GM18511 (cell line): ENCODE measurements around the gene CREBL2.
"Not testable (repeated sequence)": the region's sequence is repeated elsewhere in the genome, so short reads cannot be mapped to it uniquely, and the experiment has no call there.

ENCODE experiments used
- ATAC-seq: cut with Tn5 transposase; IDR thresholded peaks from one replicate; pipeline ENCODE4 v1.9.1; 2021; ENCODE audit warnings: mild to moderate bottlenecking, moderate library complexity; ENCODE audit not compliant: unreplicated experiment

The CREBL2 gene, protein sequence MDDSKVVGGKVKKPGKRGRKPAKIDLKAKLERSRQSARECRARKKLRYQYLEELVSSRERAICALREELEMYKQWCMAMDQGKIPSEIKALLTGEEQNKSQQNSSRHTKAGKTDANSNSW

DNA sequence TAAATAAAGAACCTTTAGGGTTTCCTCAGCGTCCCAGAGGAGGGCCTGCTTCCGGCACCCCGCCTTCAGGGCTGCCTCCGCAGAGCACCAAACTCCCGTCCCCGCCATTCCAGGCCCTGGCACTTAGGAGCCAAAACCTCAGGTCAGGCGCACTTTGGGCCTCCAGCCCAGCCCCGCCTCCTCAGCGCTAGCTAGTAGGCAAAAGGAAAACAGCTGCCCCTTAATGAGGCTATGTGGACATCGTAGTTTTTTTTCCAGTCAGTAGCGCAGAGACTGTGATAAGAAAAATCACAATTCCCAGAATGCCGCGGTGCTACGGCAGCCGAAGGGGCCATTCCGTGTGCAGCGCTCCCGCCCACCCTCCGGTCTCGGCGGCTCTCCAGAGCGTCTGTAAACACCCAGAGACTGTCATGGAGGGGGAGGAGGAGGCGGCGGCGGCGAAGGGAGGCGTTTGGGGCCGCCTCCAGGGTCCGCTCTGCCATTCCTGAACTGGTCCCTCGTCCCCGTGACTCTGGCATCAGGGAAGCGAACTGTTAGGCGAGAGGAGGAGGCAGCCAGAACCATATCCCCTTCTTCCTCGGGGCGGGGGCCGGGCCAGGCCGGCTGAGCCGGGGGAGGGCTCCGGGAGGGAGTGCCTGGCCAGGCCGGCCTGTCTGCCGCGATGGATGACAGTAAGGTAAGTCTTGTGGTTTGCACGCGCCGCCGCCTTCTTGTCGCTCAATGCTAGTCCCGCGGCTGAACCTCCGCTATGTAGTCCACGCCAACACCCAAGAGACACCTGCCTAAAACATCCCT lies at the start of gene CREBL2:
Gene CREBL2 (plus strand): TSS at position 365 of the 795 bp plus-strand sequence. CDS start 297 bp downstream, at position 662.
- ATAC-seq, result peak; percentile 74

DNA sequence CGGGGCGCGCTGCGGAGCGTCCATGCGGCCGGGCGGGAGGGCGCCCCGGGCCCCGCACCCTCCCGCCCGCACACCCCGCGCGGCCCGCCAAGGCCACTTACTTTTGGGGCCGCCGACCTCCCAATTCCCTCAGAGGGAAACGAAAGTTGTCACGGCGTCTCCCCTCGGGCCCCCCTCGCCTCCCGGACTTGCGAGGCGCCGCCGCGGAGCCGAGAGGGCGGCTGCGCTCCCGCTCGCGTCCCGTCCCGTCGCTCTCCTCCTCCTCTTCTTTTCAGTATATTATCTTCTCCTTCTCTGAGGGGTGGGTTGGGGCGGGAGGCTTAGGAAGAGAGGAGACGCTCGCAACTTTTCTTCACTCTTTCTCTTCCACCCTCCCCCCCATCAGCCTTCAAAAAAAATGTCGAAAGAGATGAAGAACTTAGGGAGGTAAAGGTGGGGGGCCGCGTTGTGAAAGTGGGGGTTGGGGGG lies 49.6 kb upstream of the CREBL2 start:
- ATAC-seq, result no peak

DNA sequence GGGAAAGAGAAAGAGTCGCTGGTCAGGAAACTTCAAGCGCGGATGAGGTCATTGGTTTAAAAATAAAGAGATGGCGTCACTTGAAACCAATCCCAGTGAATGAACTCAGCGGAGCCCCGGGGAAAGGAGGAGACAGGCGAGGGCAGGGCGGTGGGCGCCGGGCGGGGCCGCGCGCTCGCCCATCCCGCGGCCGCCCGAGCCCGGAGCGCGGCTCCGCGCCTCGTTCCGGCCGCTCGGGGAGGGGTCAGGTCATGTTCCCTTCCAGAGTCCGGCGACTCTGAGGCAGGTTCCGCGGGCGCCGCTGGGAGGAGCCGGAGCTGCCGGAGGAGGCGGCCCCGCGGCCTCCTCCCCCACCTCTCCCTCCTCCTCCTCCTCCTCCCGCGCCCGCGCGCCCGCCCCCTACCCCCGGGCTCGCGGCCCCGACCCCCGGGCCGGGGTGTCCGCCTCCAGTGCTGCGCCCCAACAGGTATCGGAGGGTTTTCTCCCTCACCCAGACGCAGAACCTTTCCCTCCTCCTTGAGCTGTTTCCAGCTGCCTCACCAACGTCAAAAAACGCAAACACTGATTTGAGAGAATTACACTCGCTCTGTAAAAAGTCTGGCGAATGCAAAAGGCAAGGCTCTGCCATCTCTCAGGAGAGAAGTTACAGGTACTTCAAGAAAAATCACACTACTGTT lies 49.0 kb upstream of the CREBL2 start, which contains the start of gene DUSP16:
Gene DUSP16 (minus strand): TSS at position 279 of the 677 bp plus-strand sequence. CDS start 41,765 bp downstream, outside the sequence.
- ATAC-seq, result peak; percentile 78

DNA sequence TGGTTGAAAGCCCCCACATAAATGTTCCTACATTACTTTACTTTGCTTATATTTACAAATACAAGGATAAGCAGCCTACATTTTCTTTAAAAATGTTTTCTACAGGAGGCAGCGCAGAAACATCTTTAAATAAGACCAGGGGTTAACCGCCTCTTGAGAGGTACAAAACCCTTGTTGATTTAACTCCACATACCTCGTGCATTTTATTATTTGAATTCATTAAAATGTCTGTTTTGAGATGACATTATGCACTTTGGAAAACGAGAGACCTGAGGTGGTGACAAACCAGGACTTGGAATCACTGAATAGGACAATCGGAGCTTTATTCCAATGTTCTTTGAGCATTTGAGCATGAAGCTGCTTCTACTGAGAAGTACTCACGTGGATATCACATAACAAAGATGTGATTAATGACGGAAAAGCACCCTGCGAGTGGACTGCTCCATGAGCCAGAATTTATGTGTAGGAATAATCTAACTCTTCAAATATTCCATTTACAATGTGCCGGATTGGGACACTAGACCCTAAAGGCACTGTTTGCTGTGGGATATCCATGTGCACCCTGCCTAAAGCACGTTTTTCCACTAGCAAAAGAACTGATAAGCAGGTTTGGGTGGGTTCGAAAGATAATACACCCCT lies 48.3 kb upstream of the CREBL2 start:
- ATAC-seq, result no peak

DNA sequence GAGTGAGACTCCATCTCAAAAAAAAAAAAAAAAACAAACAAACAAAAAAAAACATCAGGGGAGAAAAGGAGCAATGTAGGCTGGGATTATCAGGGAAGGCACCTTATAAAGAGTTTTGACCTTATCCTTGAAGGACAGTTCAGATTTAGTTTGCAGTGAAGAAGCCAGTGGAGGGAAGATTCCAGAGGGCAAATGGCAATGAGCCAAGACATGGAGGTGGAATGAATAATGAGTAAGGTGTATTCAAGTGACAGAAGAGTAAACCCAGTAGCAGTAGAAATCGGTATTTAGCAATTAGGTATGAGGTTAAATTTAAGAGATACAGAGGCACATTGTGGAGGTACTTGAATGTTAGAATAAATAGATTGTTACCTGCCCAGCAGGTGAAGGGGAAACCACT lies 46.8 kb upstream of the CREBL2 start:
- no peak for ATAC-seq

DNA sequence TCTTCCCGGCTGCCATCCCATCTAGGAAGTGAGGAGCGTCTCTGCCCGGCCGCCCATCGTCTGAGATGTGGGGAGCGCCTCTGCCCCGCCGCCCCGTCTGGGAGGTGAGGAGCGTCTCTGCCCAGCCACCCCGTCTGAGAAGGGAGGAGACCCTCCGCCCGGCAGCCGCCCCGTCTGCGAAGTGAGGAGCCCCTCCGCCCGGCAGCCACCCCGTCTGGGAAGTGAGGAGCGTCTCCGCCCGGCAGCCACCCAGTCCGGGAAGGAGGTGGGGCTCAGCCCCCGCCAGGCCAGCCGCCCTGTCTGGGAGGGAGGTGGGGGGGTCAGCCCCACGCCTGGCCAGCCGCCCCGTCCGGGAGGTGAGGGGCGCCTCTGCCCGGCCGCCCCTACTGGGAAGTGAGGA lies 45.7 kb upstream of the CREBL2 start:
- ATAC-seq, result not testable (repeated sequence)

DNA sequence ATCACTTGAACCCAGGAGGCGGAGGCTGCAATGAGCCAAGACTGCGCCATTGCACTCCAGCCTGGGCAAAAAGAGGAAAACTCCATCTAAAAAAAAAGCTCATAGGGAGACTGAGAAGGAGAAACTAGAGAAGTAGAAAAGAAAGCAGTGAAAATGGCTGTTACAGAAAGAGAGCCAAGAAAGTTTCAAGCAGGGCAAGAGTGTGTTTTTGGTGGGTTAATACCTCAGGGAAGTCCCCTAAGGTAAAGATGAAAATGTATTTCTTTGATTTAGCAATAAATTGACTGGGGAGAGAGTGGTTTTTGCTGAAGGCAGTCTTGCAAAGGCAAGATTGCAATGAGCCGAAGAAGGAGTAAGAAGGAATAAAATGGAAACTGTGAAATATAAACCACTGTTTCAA lies 39.0 kb upstream of the CREBL2 start:
- ATAC-seq, result no peak

DNA sequence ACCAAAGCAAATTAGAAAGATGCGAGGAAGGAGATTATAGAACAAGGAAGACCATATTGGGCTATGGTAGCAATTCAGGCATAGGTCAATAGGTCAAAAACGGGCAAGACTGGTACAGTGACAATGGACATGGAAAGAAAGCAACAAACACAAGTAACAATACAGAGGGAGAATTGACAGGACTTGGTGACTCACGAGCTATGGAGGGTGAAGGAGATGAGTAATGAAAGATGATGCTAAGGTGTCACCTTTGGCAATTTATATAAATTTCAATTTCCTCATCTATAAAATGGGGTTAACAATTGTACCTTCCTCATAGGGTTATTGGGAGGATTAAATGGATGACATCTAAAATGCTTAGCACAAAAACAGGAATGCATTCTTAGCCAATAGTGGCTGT lies 33.9 kb upstream of the CREBL2 start:
- ATAC-seq, result no peak

DNA sequence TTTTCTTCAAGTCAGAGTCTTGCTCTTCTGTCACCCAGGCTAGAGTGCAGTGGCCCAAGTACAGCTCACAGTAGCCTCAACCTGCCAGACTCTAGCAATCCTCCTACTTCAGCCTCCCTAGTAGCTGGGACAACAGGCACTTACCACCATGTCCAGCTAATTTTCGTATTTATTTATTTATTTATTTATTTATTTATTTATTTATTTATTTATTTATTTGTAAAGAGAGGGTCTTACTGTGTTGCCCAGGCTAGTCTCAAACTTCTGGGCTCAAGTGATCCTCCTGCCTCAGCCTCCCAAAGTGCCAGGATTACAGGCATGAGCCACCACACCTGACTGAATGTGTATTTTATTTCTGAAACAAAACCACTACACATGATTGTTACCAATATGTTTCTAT lies 31.0 kb upstream of the CREBL2 start:
- not testable (repeated sequence) for ATAC-seq

DNA sequence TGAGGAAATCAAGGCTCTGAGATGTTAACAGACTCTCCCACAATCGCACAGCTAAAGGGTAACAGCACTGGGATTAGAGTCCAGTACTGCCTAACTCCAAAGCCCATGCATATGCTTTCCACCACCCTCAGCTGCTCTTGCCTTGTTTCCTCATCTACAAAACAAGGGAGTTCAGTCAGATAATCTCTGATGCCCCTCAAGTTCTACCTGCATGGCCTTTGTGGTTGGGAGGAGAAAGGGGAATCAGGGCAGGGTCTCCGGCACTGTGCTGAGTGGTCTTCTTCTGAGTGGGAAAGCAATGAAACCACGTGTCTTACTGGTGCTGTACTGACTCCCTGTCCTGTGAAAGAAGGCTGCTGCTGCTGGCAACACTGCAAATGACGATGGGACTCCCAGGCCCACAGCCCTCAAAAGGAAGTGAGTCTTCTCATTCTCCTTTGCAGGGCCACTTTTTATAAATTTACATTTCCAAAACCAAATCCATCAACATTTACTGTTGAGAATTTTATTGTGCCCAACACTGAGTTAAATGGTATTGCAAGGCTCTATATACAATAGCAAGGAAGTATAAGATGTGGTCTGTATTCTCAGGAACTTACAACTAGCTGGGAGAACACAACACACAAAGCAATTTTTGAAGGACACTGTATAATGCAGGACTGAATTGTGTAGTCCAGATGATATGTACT lies 29.3 kb upstream of the CREBL2 start:
- peak; percentile 52 for ATAC-seq

DNA sequence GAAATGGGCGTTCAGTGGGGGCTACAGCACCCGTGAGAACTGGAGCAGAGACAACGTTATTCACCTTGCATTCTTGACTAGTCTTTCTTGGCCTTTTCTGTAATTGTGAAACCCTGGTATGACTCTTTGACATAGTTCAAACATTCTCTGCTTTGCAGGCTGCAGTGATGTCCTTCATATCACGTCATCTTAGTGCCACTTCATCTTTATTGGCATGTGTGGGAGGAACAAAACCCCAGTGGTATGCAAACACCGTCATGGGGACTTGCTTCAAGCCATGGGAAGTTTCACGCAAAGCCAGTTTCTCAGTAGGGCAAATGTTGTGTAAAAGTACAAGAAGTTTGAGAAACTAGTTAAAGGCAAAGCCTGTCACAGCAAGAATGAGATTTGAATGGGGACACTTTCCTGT lies 28.8 kb upstream of the CREBL2 start:
- ATAC-seq, result peak; percentile 93

DNA sequence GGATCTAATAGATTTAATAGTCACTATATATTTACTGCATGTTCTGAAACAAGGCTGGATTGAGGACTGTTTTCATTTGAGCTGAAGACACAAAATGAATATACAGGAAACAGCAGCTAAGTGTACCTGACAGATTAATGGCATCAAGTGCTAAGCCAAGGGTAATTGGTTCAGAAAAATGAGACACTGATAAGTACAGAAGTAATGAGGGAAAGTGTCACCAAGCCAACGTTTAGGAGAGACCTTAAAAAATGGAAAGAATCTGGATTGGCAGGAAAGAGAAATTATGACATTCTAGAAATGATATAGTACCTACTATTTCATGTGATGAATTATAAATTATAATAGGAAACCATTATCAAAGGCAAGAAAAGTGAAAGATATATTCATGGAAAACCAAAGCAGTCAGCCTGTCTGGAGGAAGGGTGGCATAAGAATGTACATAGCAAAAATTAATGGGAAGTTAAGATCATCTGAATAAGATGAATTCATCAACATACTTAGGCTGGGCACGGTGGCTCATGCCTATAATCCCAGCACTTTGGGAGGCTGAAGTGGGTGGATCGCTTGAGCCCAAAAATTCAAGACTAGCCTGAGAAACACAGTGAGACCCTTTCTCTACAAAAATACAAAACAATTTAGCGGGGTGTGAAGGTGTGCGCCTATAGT lies 28.0 kb upstream of the CREBL2 start:
- no peak for ATAC-seq

DNA sequence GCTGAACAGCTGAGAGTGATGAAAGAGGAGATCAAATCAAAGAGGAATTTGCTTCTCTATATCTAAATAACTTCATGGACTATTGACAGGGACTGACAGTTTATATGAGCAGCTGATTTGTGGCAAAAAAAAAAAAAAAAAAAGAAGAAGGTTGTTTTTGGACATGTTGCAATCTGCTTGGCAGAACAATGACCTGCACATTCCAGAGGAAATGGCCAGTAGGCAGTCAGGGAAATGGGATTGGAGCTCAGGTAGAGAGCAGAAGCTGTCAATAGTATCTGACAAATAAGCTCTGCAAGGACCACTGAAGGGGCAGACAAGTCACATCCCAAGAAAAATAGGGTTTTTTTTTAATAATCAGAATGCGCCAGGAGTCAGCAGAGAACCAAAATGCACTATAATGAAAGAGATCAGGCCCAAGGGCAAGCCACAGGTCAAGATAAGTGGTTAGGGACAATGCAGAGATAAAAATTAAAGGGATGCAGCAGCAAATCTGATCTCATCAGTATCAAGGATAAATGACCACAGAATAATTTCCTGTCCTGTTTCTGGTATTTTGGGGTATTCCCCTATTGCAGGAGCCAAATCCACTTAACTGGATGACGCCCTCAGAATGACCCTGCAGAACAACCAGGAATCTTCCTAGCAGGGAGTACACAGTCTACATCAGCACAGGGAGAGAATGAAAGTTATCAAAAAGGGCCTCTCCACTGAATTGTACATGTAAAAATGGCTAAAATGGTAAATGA lies 26.4 kb upstream of the CREBL2 start:
- no peak for ATAC-seq

DNA sequence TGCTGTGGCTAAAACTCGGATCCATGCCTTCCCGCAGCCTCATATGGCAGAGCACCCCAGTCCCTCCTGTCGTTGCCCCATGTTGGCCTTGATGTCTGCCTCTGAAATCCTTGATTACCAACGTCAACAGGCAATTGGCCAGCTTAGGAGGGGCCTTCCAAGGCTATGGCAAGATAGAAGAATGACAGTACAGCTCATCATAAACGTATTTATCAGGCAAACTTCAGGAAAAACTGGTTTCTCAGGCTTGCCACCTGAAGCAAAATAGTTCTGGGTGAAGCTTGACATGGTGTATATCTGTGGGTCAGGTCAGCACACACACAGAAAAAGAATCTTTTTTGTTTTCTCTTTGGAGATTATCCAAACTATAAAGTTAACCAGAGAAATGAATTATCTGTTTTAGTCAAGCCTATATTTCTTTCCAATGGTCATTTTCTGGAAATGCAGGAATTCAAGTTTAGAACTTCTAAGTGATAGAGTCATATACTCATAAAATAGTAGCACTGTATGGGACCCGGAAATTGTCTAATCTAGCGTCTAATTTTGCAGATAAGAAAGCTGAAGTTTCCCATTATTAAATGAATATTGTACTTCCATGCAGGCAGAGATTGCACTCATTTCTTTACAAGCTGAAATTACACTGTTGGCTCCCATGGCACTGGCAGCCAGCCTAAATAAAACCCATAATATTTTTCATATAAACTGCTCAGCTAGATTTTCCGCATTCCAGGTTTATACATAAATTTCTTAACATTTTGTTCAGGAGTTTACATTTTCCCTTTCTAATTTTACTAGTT lies 24.6 kb upstream of the CREBL2 start:
- no peak for ATAC-seq

DNA sequence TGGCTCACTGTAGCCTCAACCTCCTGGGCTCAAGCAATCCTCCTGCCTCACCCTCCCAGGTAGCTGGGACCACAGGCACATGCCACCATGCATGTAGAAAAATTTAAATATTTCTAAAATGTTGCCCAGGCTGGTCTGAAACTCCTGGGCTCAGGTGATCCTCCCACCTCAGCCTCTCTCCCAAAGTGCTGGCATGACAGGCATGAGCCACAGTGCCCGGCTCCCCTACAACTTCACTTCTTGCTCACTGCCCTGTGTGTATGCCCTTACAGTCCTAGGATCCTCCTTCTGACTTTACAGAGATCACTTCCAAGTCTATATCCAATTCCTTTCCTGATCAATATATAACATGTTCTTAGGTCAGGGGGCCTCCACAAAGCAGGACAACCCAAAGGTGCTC lies 23.8 kb upstream of the CREBL2 start:
- no peak for ATAC-seq

DNA sequence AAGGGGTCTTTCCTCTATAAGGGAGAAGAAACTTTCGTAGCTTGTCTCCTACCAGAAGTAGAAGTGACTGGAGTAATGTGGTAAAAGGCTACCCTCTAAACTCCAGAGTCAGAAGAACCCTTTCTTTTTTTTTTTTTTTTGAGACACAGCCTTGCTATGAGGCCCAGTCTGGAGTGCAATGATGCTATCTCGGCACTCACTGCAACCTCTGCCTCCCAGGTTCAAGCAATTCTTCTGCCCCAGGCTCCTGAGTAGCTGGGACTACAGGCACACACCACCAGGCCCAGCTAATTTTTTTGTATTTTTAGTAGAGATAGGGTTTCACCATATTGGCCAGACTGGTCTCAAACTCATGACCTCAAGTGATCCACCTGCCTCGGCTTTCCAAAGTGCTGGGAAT lies 23.2 kb upstream of the CREBL2 start:
- not testable (repeated sequence) for ATAC-seq

DNA sequence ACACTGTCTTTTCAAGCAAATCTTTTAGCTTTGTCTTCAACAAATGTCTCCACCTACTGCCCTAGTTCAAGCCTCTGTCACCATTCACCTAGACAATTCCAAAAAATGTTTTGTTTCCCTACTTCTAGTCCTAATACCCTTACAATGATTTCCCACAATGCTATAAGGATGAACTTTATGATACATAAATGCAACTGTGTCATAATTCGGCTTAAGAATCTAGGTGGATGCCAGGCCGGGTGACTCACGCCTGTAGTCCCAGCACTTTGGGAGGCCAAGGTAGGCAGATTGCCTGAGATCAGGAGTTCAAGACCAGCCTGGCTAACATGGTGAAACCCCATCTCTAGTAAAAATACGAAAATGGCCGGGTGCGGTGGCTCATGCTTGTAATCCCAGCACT lies 20.7 kb upstream of the CREBL2 start:
- ATAC-seq, result no peak

DNA sequence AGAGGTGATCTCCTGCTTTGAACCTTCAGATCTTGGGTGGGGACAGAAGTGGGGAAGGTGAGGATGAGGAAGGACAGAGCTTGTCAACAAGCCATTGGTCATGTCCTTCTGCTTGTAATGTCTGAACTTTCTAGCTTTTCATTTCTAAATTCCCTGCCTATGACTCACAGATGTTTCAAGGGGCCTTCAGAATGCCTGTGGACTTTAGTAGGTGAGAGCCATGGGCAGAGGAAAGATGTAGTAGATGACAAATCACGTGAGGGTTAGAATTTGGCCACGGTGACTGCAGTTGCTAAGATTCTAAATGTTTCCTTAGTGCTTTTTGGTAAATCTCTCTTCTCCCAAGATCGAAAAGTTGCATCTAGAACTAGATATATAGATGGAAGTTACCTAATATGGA lies 18.7 kb upstream of the CREBL2 start:
- ATAC-seq, result no peak

DNA sequence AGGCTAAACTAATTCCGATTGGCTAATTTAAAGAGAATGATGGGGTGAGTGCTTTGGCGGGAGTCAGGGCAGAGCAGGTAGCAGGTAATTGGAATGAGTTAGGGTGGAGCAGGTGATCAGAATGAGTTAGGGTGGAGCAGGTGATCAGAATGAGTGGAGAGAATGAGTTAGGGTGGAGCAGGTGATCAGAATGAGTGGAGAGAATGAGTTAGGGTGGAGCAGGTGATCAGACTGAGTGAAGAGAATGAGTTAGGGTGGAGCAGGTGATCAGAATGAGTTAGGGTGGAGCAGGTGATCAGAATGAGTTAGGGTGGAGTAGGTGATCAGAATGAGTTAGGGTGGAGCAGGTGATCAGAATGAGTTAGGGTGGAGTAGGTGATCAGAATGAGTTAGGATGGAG lies 15.7 kb upstream of the CREBL2 start:
- ATAC-seq, result not testable (repeated sequence)
